WTC11 (cell line): ENCODE data around the gene LYL1. TPM values are rescaled to one million over a fixed set of nuclear protein-coding genes. Genes with fewer than 3 reads are reported as not detected.

Source experiments
- ATAC-seq: fragments of 200-7000 bp; cut with Tn5 transposase; 2 replicates; pipeline ENCODE4 v1.10.0; 2021; ENCODE audit warnings: mild to moderate bottlenecking, moderate library complexity
- CTCF ChIA-PET: fragments of 300-600 bp; sonication (Branson Sonifier 250); formaldehyde crosslinking; loops from one replicate; lab custom pipeline; 2021; ENCODE audit warnings: antibody characterized with exemption; lab: Charles Lee
- POLR2A ChIA-PET: fragments of 350-600 bp; sonication (Branson Sonifier 250); formaldehyde crosslinking; loops from one replicate; lab custom pipeline; 2021; ENCODE audit warnings: antibody characterized with exemption; lab: Charles Lee
- DNase-seq: peaks from one replicate; pipeline ENCODE4 v3.0.0; 2021; ENCODE audit warnings: low spot score
- H3K27ac Mint-ChIP-seq: 2 replicates; pipeline ENCODE4 v1.8.0; 2021; ENCODE audit warnings: mixed read lengths
- H3K27me3 Mint-ChIP-seq: 2 replicates; pipeline ENCODE4 v1.8.0; 2021; ENCODE audit warnings: low read depth, mild to moderate bottlenecking, moderate library complexity, mixed read lengths
- H3K36me3 Mint-ChIP-seq: 2 replicates; pipeline ENCODE4 v1.8.0; 2021; ENCODE audit warnings: mixed read lengths
- H3K4me1 Mint-ChIP-seq: 2 replicates; pipeline ENCODE4 v1.8.0; 2022; ENCODE audit warnings: mixed read lengths
- H3K4me3 Mint-ChIP-seq: 2 replicates; pipeline ENCODE4 v1.8.0; 2021; ENCODE audit warnings: mild to moderate bottlenecking, moderate library complexity, mixed read lengths
- H3K9me3 Mint-ChIP-seq: 2 replicates; pipeline ENCODE4 v1.8.0; 2021; ENCODE audit warnings: mixed read lengths
- ARID4B ChIP-seq: sonication (generic); formaldehyde crosslinking; IDR thresholded peaks from 2 replicates; pipeline ENCODE4 v1.8.0; 2023; ENCODE audit warnings: missing genetic modification reagents, mild to moderate bottlenecking, borderline replicate concordance
- E2F5 ChIP-seq: sonication (generic); formaldehyde crosslinking; IDR thresholded peaks from 2 replicates; pipeline ENCODE4 v1.8.1; 2022; ENCODE audit warnings: mild to moderate bottlenecking, moderate library complexity, missing genetic modification reagents
- EMX1 ChIP-seq: fragments of 250-450 bp; sonication (Bioruptor Pico); IDR thresholded peaks from 2 replicates; pipeline ENCODE4 v1.8.0; 2021; ENCODE audit warnings: mild to moderate bottlenecking
- ESRRA ChIP-seq: sonication (generic); formaldehyde crosslinking; IDR thresholded peaks from 2 replicates; pipeline ENCODE4 v1.8.1; 2022; ENCODE audit warnings: mild to moderate bottlenecking, missing genetic modification reagents, borderline replicate concordance
- FOXK1 ChIP-seq: sonication (generic); formaldehyde crosslinking; IDR thresholded peaks from 2 replicates; pipeline ENCODE4 v1.8.0; 2022; ENCODE audit warnings: mild to moderate bottlenecking, moderate library complexity, missing genetic modification reagents
- HMGXB4 ChIP-seq: sonication (generic); formaldehyde crosslinking; IDR thresholded peaks from 2 replicates; pipeline ENCODE4 v1.8.1; 2023; ENCODE audit warnings: mild to moderate bottlenecking, moderate library complexity, missing genetic modification reagents
- MAX ChIP-seq: sonication (generic); formaldehyde crosslinking; IDR thresholded peaks from 2 replicates; pipeline ENCODE4 v1.8.0; 2022; ENCODE audit warnings: mild to moderate bottlenecking, missing genetic modification reagents
- MXD4 ChIP-seq: fragments of 250-450 bp; sonication (Bioruptor Pico); IDR thresholded peaks from 2 replicates; pipeline ENCODE4 v1.8.0; 2021; ENCODE audit warnings: mild to moderate bottlenecking, moderate library complexity, borderline replicate concordance
- MYBL2 ChIP-seq: sonication (generic); formaldehyde crosslinking; IDR thresholded peaks from 2 replicates; pipeline ENCODE4 v1.8.1; 2023; ENCODE audit warnings: mild to moderate bottlenecking, moderate library complexity, missing genetic modification reagents
- NFE2L1 ChIP-seq: sonication (generic); formaldehyde crosslinking; IDR thresholded peaks from 2 replicates; pipeline ENCODE4 v1.8.1; 2023; ENCODE audit warnings: missing genetic modification reagents
- STAT6 ChIP-seq: sonication (generic); formaldehyde crosslinking; conservative IDR thresholded peaks from 2 replicates; pipeline ENCODE4 v1.8.1; 2023; ENCODE audit warnings: mild to moderate bottlenecking, low read depth, missing genetic modification reagents, moderate library complexity
- USF2 ChIP-seq: sonication (generic); formaldehyde crosslinking; IDR thresholded peaks from 2 replicates; pipeline ENCODE4 v1.8.1; 2023; ENCODE audit warnings: mild to moderate bottlenecking, missing genetic modification reagents, moderate library complexity
- total RNA-seq: library from RNA; stranded (reverse); gene quantifications from 3 replicates; pipeline ENCODE4 v1.2.3, GENCODE V29; 2021
- TF ChIP-seq, protein P1 (sequence below): fragments of 250-450 bp; sonication (Bioruptor Pico); IDR thresholded peaks from 2 replicates; pipeline ENCODE4 v1.9.0; 2021; ENCODE audit warnings: mild to moderate bottlenecking, borderline replicate concordance
- TF ChIP-seq, protein P2 (sequence below): fragments of 250-450 bp; sonication (Bioruptor Pico); conservative IDR thresholded peaks from 2 replicates; pipeline ENCODE4 v1.9.0; 2021; ENCODE audit warnings: mild to moderate bottlenecking
- TF ChIP-seq, protein P3 (sequence below): sonication (generic); formaldehyde crosslinking; IDR thresholded peaks from 2 replicates; pipeline ENCODE4 v1.8.0; 2022; ENCODE audit warnings: mild to moderate bottlenecking, missing genetic modification reagents

LYL1 gene
- total RNA-seq, 1 experiment from 2014 or later = 1.2 TPM

DNA sequence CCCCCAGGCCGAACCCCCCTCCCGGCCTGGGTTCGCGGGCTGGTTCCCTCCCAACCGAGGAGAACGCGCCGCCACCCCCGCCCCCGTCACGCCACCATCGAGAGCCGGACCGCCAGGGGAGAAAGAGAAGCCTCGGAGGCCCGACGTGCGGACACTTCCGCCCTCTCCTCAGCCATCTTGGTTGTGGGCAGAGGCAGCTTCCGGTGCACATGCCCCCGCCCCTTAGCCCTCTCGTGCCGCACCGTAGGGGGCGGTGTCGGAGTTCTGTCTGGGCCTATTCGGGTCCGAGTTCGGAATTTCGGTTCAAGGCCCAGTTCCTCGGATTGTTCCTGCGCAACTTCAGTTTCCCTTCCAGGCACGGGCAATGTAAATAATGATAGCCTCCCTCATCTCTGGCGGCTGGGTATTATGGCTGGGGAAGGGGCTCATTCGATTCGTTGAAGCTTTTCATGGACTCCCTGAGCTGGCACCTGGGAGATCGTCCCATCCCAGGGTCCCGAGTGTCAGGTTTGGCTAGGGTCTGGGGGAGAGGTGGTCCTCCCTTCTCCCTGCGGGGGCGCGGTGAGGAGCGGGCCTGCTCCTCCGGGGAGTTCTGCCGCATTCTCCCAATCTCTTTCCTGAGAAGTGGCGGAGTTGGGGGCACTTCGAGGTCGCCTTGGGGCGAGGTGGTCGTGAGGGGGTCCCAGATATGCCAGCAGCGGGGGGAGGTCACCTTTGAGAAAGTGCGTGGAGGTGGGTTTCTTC lies 47.7 kb upstream of the LYL1 start, which contains the start of the genes IER2 and STX10:
Gene IER2, plus strand, starts transcription at position 225 of the 744 bp plus-strand sequence. CDS start 2,776 bp downstream, outside the sequence.
Gene STX10, minus strand, starts transcription at position 189 of the 744 bp plus-strand sequence. CDS start 202 bp downstream, outside the sequence.
- H3K36me3 Mint-ChIP-seq = peaks cover 20% of the 10 kb centered on the region
- H3K4me1 Mint-ChIP-seq = peaks cover 13% of the 10 kb centered on the region
- H3K4me3 Mint-ChIP-seq = peak within 1 kb of the TSS; percentile 99
- peak within 1 kb of the TSS; percentile 99 for H3K27ac Mint-ChIP-seq
- no peaks in the 10 kb centered on the region for H3K9me3 Mint-ChIP-seq
- DNase-seq (peak; percentile 90), ATAC-seq (peak; percentile 18)
- POLR2A ChIA-PET = interaction anchor here (0.6 to 2.5 kb wide), 9 partner anchors 14 to 51 kb away, joined by 3 to 29 read pairs (median 5); partner anchors contain the start of gene NACC1
- peaks cover 7% of the 10 kb centered on the region; the same call in 1 of the 2 replicates for H3K27me3 Mint-ChIP-seq
- CTCF ChIA-PET = interaction anchor here (1.1 to 2.5 kb wide), 16 partner anchors 9 to 185 kb away, joined by 3 to 31 read pairs (median 5); partner anchors contain the start of gene NACC1
- peak; percentile 67 for TF ChIP-seq USF2
- TF ChIP-seq, protein P1, sequence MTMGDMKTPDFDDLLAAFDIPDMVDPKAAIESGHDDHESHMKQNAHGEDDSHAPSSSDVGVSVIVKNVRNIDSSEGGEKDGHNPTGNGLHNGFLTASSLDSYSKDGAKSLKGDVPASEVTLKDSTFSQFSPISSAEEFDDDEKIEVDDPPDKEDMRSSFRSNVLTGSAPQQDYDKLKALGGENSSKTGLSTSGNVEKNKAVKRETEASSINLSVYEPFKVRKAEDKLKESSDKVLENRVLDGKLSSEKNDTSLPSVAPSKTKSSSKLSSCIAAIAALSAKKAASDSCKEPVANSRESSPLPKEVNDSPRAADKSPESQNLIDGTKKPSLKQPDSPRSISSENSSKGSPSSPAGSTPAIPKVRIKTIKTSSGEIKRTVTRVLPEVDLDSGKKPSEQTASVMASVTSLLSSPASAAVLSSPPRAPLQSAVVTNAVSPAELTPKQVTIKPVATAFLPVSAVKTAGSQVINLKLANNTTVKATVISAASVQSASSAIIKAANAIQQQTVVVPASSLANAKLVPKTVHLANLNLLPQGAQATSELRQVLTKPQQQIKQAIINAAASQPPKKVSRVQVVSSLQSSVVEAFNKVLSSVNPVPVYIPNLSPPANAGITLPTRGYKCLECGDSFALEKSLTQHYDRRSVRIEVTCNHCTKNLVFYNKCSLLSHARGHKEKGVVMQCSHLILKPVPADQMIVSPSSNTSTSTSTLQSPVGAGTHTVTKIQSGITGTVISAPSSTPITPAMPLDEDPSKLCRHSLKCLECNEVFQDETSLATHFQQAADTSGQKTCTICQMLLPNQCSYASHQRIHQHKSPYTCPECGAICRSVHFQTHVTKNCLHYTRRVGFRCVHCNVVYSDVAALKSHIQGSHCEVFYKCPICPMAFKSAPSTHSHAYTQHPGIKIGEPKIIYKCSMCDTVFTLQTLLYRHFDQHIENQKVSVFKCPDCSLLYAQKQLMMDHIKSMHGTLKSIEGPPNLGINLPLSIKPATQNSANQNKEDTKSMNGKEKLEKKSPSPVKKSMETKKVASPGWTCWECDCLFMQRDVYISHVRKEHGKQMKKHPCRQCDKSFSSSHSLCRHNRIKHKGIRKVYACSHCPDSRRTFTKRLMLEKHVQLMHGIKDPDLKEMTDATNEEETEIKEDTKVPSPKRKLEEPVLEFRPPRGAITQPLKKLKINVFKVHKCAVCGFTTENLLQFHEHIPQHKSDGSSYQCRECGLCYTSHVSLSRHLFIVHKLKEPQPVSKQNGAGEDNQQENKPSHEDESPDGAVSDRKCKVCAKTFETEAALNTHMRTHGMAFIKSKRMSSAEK (CRISPR knock-in tag) = no peak
- TF ChIP-seq E2F5 = peak; percentile 40
- peak; percentile 52; the same call in 1 of the 2 replicates for TF ChIP-seq FOXK1 (CRISPR knock-in tag)
- TF ChIP-seq, protein P2, sequence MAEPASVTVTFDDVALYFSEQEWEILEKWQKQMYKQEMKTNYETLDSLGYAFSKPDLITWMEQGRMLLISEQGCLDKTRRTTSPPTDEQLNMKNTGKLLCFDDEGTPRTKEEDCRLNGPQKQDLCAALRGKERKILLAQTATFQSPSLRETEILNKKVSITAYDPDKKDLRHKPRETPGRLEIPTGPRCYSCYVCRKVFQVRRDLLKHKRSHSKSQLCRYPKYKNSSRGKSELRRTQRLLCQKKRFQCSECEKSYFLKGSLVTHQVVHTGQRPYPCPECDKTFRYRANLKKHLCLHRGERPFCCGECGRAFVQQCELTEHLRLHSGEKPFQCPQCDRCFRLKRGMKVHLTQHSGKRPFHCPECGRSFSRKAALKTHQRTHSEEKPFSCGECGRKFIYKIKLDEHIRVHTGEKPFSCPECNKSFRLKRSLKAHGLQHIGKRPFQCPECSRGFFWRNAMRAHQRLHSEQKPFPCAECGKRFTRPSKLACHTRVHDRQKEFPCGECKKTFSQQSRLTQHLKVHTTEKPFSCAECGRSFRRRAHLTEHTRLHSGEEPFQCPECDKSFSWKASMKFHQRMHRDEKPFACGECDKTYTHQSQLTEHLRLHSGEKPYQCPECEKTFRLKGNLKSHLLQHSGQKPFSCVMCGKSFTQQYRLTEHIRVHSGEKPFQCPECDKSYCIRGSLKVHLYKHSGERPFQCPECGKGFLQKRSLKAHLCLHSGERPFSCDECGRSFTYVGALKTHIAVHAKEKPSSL (CRISPR knock-in tag) = no peak
- TF ChIP-seq MXD4 (CRISPR knock-in tag) = no peak
- peak; percentile 73; the same call in 1 of the 2 replicates for TF ChIP-seq MAX (CRISPR knock-in tag)
- TF ChIP-seq ARID4B (CRISPR knock-in tag) = peak; percentile 72; the same call in 1 of the 2 replicates
- TF ChIP-seq MYBL2 (CRISPR knock-in tag) = 0 out of 2 replicates have a peak, but pooled peaks have one; percentile 33
- TF ChIP-seq HMGXB4 (CRISPR knock-in tag) = peak; percentile 70
- TF ChIP-seq ESRRA (CRISPR knock-in tag) = no peak
- TF ChIP-seq STAT6 (CRISPR knock-in tag) = no peak
- 0 out of 2 replicates have a peak, but pooled peaks have one; percentile 40 for TF ChIP-seq NFE2L1 (CRISPR knock-in tag)
- TF ChIP-seq, protein P3, sequence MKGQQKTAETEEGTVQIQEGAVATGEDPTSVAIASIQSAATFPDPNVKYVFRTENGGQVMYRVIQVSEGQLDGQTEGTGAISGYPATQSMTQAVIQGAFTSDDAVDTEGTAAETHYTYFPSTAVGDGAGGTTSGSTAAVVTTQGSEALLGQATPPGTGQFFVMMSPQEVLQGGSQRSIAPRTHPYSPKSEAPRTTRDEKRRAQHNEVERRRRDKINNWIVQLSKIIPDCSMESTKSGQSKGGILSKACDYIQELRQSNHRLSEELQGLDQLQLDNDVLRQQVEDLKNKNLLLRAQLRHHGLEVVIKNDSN (CRISPR knock-in tag) = peak; percentile 52; the same call in 1 of the 2 replicates
- 0 out of 2 replicates have a peak, but pooled peaks have one; percentile 38 for TF ChIP-seq EMX1 (CRISPR knock-in tag)
